Activated CD4-positive, alpha-beta memory T cell treated with anti-CD3 and anti-CD28 coated beads, Interleukin-2, amount 10 ng/mL, durations not matched to agents 7 days and 5 days (primary cell): Measurements from ENCODE around the gene AP5B1. TPM values are rescaled to one million over a fixed set of nuclear protein-coding genes. Genes with fewer than 3 reads are reported as not detected.
A peak's percentile ranks its signal among the peaks of the same experiment; 100 is the strongest.

Source experiments
- CTCF ChIA-PET: fragments of 350-600 bp; sonication (Branson Sonifier 250); formaldehyde crosslinking; loops from one replicate; lab custom pipeline; 2021; ENCODE audit warnings: antibody characterized with exemption, inconsistent platforms; lab: Charles Lee
- POLR2A ChIA-PET: fragments of 350-600 bp; sonication (Branson Sonifier 250); formaldehyde crosslinking; loops from one replicate; lab custom pipeline; 2021; ENCODE audit warnings: antibody characterized with exemption; lab: Charles Lee
- DNase-seq: peaks from one replicate; pipeline ENCODE4 v3.0.0-alpha.2; 2020
- H3K27ac Mint-ChIP-seq: one replicate; pipeline ENCODE4 v1.8.0; 2021; ENCODE audit warnings: mild to moderate bottlenecking, mixed read lengths
- H3K27me3 Mint-ChIP-seq: one replicate; pipeline ENCODE4 v1.8.0; 2021; ENCODE audit warnings: mixed read lengths
- H3K36me3 Mint-ChIP-seq: one replicate; pipeline ENCODE4 v1.8.0; 2021; ENCODE audit warnings: low read depth, mixed read lengths
- H3K4me1 Mint-ChIP-seq: one replicate; pipeline ENCODE4 v1.8.0; 2021; ENCODE audit warnings: mixed read lengths
- H3K4me3 Mint-ChIP-seq: one replicate; pipeline ENCODE4 v1.8.0; 2021; ENCODE audit warnings: mild to moderate bottlenecking, mixed read lengths
- H3K9me3 Mint-ChIP-seq: one replicate; pipeline ENCODE4 v1.8.0; 2021; ENCODE audit warnings: mixed read lengths
- total RNA-seq, 2 experiments: library from RNA; stranded (reverse); gene quantifications; one replicate each; pipeline ENCODE4 v1.2.3, GENCODE V29; 2021

Gene AP5B1
- total RNA-seq, 2 experiments from 2014 or later = 21.2 to 21.5 TPM

DNA sequence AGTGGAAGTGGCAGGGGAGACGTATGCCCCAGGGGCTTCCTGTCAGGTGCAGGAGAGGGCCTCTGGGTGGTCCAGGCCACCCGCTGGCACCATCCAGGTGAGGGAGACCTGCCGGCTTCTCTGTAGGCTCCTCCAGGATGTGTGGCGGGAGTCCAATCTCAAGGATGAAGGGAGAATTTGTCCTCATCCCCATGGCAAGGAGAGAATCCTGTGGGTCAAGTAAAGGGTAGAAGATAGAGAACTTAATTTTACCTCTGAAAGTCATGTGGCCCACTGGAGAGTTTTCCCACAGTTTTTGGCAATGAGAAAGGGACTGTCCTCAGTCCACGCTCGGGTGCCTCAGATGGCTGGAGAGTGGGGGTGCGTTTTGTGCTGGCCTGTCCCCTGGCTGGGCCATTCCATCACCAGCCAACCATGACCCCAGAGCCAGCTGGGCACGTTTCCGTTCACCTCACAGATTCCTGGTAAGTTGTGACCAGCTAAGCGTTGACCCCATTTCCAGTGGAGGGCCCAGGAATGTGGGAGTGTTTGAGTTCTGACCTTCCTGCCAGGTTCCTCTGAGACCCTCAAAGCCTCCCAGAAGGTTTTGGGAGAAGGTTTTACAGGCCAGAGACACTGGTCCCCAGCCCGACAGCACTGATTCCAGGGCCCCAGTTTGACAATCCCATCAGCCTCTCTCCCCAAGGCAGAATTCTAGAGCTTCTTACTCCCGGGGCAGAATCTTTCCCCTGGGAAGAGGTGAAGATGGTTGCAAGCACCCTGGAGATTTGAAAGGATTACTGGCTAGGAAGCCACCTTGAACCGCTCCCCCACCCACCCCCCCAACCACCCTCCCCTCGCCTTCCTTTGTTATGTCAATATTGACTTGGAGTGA lies 8.7 kb upstream of the AP5B1 start:
- Mint-ChIP-seq H3K27me3 (peaks cover 42% of the 10 kb centered on the region), H3K9me3 (no peaks in the 10 kb centered on the region), H3K36me3 (peaks cover 2% of the 10 kb centered on the region), H3K4me1 (peaks cover 47% of the 10 kb centered on the region), H3K4me3 (no peak overlapping the region), H3K27ac (no peak overlapping the region)
- POLR2A ChIA-PET = interaction anchor here (1.0 to 4.4 kb wide), 3 partner anchors 9 to 111 kb away, joined by 3 to 25 read pairs (median 3); partner anchors contain the start of genes AP5B1, FOSL1 and KAT5
- CTCF ChIA-PET = interaction anchor here (0.8 to 5.6 kb wide), 6 partner anchors 9 to 101 kb away, joined by 3 to 43 read pairs (median 4); partner anchors contain the start of genes AP5B1, CCDC85B and KAT5
- DNase-seq = no peak

DNA sequence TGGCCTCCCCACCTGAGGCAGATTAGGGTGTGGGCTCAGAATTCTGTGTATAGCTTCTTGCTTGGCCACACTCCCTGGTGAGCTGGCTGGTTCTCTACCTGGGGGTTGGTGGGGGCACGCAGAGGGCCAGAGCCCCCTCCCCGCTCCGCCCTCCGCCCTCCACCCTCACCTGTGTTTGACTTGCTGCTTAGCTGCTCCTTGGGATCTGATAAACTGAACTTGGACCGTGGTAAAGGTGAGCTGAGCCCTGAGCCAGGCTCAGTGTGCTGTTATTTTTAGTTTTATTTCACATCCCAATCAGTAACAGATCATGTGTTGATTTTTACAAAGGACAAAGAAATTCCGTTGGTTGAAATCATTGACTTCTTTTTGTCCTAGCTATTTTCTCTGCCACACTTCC lies 8.0 kb upstream of the AP5B1 start:
- Mint-ChIP-seq H3K27ac (no peak overlapping the region), H3K9me3 (no peaks in the 10 kb centered on the region), H3K36me3 (peaks cover 2% of the 10 kb centered on the region), H3K4me1 (peaks cover 52% of the 10 kb centered on the region), H3K27me3 (peaks cover 48% of the 10 kb centered on the region), H3K4me3 (no peak overlapping the region)
- POLR2A ChIA-PET = interaction anchor here (1.5 to 4.4 kb wide), 2 partner anchors 8 to 112 kb away, joined by 3 to 25 read pairs; partner anchors contain the start of genes AP5B1 and FOSL1
- DNase-seq = no peak
- CTCF ChIA-PET = interaction anchor here (1.2 to 5.6 kb wide), 4 partner anchors 9 to 101 kb away, joined by 3 to 43 read pairs (median 4); partner anchors contain the start of genes AP5B1 and CCDC85B

DNA sequence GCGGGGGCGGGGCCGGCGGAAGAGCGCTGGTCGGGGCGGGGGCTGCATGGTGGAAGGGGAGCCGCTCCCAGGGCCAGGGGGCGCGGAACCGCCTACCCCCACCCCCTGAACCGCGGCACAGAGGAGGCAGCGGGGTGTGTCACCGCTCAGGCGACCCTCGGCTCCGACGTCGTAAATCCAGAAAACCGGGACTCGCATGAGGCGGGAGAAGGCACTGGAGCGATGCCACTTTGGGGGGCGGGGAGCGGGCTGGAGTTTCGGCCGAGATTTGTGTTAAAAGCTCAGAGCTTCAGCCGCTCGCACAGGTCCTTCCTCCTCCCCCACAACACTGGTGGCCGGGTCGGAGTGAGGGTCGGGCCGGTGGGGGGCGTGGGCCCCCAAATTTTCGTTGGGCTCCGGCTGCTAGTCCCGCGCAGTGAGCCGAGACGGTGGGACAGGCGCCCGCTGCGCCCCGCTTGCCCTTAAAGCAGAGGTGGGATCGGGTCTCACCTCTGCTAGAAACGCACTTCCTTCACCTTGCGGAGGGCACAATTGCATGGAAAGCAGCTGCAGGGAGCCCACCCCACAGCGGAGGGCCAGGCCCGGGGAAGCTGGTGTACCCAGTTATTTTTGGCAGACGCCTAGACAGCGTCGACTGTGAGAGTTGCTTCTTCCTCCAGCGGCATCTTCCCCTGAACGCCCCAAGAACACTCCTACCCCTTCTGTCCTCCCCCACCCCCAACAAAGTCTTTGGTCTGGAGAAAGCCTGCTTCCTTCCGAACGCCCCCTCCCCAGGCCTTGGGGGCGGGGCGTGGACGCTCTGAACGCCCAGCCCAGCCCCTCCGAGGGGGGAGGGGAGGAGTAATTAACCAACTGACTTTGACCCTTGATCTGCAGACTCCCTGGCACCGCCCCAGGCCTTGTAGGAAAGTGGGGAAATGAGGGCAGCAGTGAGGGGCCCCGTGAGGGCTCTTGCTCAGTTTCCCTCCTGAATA lies 7.2 kb upstream of the AP5B1 start:
- no peak overlapping the region for H3K4me3 Mint-ChIP-seq
- no peak for DNase-seq
- ChIA-PET CTCF (interaction anchor here (1.2 to 5.6 kb wide), 4 partner anchors 8 to 102 kb away, joined by 3 to 43 read pairs (median 4); partner anchors contain the start of genes AP5B1 and CCDC85B), POLR2A (no interaction called here)
- no peak overlapping the region for H3K27ac Mint-ChIP-seq
- peaks cover 53% of the 10 kb centered on the region for H3K27me3 Mint-ChIP-seq
- peaks cover 54% of the 10 kb centered on the region for H3K4me1 Mint-ChIP-seq
- H3K36me3 Mint-ChIP-seq = peaks cover 2% of the 10 kb centered on the region
- H3K9me3 Mint-ChIP-seq = no peaks in the 10 kb centered on the region

DNA sequence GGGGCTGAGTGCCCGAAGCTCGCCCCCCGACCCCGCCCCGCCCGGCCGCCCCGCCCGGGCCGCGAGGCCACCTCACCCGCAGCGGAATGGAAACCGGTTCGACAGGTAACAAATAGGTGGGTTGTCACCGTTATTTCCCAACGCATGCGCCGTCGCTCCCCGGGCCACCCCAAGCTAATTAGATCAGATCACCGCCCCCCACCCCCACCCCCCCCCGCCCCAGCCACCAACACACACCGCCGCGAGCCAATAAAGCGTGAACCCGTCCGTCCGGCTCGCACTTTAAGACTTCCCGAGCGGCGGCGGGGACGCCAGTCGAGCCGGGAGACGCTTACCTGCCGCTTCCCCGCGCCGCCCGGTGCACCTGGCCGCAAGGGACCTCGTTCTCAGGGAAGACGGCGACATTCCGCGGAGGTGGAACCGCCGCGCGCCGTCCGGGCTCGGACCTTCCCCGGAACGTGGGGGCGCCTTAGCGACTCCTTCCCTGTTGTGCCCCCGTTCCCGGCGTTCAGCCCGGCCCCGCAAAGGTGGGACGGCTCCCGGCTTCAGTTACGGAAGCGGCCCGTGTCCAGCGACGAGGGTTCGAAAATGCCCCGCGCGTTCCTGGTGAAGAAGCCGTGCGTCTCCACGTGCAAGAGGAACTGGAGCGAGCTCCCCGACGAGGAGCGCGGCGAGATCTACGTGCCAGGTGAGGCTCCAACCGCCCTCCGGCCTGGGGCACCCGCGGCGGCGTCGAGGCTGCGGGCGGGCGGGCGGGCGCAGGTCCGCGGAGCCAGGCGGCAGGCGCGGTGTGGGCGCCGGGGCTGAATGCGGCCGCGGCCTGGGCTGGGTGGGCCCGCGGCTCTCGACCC lies 6.2 kb upstream of the AP5B1 start, which contains the start of gene OVOL1:
TSS of gene OVOL1 (plus strand) at position 278 of the 851 bp plus-strand sequence. CDS start at position 589, 311 bp downstream.
- Mint-ChIP-seq H3K4me1 (peaks cover 51% of the 10 kb centered on the region), H3K9me3 (no peaks in the 10 kb centered on the region), H3K4me3 (no peak within 1 kb of the TSS), H3K27ac (no peak within 1 kb of the TSS), H3K36me3 (peaks cover 2% of the 10 kb centered on the region), H3K27me3 (peaks cover 56% of the 10 kb centered on the region)
- POLR2A ChIA-PET = no interaction called here
- DNase-seq = no peak
- CTCF ChIA-PET = no interaction called here

DNA sequence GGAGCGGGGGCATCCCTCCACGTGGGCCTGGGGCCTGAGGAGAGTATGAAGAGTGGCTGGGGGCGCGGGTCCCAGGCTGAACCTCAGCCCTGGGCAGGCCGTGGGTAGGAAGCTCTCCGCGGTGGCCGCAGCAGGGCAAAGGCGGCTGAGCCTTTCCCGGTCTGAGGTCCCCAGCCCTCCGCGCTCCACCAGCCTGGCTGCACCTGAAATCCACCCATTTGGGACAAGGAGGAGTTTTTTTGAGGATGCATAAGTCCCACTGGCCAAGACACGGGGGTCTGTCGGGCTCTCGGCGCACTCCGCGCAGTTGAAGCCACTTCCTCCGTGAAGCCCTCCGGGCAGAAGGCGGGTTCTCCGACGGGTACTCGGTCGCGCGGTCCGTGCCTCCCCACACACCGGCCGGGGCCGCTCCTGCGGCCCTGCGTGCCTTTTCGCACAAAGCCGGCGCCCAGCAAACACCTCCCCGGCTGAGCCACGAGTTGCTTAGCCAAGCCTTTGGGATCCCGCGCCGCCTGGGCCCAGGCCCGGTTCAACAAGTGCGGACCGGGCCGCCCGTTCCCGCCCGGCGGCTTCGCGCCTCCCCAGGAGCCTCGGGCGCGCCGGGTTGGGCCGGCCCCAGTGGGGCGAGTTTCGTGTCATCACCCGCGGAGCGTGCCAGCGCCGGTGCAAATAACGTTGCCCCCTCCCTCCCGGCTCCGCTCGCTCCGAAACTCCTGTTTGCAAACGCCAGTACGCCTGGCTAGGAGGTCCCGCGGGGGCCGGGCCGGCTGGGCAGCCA lies 5.4 kb upstream of the AP5B1 start:
- H3K4me3 Mint-ChIP-seq = no peak overlapping the region
- peaks cover 43% of the 10 kb centered on the region for H3K4me1 Mint-ChIP-seq
- no peaks in the 10 kb centered on the region for H3K9me3 Mint-ChIP-seq
- no peak overlapping the region for H3K27ac Mint-ChIP-seq
- ChIA-PET POLR2A (no interaction called here), CTCF (no interaction called here)
- DNase-seq = no peak
- peaks cover 2% of the 10 kb centered on the region for H3K36me3 Mint-ChIP-seq
- peaks cover 56% of the 10 kb centered on the region for H3K27me3 Mint-ChIP-seq

DNA sequence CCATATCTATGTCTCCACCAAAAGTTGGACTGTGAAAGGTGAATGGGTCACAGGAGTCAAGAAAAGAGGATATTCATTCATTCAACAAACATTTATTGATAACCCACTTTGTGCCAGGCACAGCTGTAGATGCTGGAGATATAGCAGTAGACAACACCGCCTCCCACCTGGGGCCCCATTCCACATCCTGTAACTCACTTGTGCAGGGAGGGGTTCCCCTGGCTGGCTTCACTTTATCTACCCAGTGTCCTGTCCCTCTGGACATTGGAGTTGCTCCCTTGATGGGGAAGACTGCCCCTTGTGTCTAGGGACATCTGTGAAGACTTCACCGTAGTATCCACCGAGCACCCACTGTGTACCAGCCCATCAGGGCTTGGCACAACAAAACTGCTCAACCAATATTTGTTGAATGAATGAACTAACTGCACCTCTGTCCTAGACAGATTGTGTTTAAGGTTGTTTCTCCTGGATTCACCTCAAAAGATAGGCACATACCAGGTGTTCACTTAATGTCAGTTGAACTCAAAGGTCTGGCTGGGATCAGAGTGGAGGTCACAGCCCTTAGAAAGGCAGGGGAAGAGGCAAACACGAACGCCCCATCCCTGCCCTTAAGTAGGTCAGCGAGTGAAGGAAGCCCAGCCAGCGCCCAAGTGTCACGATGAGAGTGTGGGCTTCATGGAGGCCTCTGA lies 4.7 kb upstream of the AP5B1 start:
- Mint-ChIP-seq H3K27ac (no peak overlapping the region), H3K36me3 (peaks cover 2% of the 10 kb centered on the region), H3K4me3 (no peak overlapping the region), H3K4me1 (peaks cover 36% of the 10 kb centered on the region), H3K27me3 (peaks cover 54% of the 10 kb centered on the region), H3K9me3 (no peaks in the 10 kb centered on the region)
- CTCF ChIA-PET = interaction anchor here (0.6 kb wide), 1 partner anchor 354 kb away, joined by 3 read pairs; no protein-coding TSS in a partner anchor
- POLR2A ChIA-PET = interaction anchor here (0.9 kb wide), 1 partner anchor 32 kb away, joined by 5 read pairs; no protein-coding TSS in a partner anchor
- DNase-seq = no peak

DNA sequence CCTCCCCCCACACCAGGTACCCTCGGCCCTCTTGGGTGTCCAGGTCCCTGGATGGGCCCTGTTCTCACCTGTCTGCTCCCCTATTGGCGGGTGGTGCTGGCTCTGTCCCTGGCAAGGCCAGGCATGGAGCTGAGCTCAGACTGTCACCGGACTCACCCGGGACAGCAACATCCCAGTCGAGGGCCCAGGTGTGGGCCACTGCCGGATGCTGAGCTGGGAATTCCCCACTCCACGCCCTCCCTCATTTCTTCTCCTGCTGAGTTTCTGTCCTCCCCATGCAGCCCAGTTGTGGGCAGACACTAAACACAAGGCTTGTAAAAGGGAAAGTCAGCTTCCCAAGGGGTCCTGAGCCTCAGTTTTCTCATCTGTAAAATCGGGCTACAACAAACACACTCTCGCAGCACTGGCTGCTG lies 2.0 kb upstream of the AP5B1 start:
- Mint-ChIP-seq H3K4me3 (peak overlapping the region; percentile 0), H3K9me3 (no peaks in the 10 kb centered on the region), H3K27ac (no peak overlapping the region), H3K27me3 (peaks cover 34% of the 10 kb centered on the region), H3K36me3 (peaks cover 6% of the 10 kb centered on the region), H3K4me1 (peaks cover 36% of the 10 kb centered on the region)
- no peak for DNase-seq
- ChIA-PET CTCF (interaction anchor here (0.8 to 1.7 kb wide), 5 partner anchors 9 to 106 kb away, joined by 3 to 5 read pairs (median 5); partner anchors contain the start of gene FIBP), POLR2A (interaction anchor here (0.9 to 5.3 kb wide), 4 partner anchors 9 to 75 kb away, joined by 3 to 32 read pairs (median 5); partner anchors contain the start of genes CFL1 and MUS81)

DNA sequence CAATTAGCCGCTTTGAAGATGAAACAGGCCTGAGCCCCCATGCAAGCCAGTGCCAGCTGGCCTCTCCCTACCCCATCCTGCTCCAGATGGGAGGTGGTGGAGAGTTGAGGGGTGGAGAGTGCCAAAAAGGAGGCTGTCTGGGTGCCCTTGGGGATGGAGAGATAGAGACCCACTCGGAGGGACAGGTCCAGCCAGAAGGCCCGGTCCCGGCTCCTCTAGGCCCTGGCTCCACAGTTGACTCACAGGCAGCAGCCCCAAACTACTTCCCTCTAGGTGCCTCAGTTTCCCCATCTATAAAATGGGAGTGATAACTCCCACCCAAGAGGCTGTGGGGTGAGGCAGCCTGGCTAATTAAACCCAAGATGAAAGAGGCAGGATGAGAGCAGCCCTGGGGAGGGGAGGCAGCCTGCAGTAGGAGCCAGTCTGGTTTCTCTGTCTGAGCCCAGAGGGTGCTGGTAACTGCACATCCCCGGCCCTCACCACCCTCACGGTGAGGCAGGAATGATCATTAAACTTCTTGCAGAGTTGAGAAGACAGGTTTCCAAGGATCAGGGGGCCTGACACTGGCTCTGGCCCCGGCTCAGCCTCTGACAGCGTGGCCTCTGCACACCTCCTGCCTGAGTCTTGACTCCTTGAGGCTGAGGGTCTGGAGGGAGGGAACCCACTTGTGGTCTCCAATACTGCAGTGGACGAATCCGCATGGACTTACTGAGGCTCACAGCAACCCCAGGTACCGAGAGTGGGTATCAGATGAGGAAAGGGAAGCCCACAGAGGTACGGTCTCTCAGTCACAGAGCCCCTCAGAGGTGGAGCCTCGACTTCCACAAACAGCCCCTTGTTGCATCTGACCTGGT lies 1.4 kb upstream of the AP5B1 start:
- peaks cover 32% of the 10 kb centered on the region for H3K27me3 Mint-ChIP-seq
- ChIA-PET POLR2A (interaction anchor here (1.3 to 5.3 kb wide), 4 partner anchors 9 to 76 kb away, joined by 4 to 32 read pairs (median 16); partner anchors contain the start of genes CFL1 and MUS81), CTCF (interaction anchor here (0.8 to 3.4 kb wide), 3 partner anchors 36 to 107 kb away, joined by 5 to 37 read pairs (median 5); partner anchors contain the start of genes FIBP and KAT5)
- peaks cover 35% of the 10 kb centered on the region for H3K4me1 Mint-ChIP-seq
- H3K36me3 Mint-ChIP-seq = peaks cover 10% of the 10 kb centered on the region
- no peak overlapping the region for H3K4me3 Mint-ChIP-seq
- no peak for DNase-seq
- no peak overlapping the region for H3K27ac Mint-ChIP-seq
- H3K9me3 Mint-ChIP-seq = no peaks in the 10 kb centered on the region

DNA sequence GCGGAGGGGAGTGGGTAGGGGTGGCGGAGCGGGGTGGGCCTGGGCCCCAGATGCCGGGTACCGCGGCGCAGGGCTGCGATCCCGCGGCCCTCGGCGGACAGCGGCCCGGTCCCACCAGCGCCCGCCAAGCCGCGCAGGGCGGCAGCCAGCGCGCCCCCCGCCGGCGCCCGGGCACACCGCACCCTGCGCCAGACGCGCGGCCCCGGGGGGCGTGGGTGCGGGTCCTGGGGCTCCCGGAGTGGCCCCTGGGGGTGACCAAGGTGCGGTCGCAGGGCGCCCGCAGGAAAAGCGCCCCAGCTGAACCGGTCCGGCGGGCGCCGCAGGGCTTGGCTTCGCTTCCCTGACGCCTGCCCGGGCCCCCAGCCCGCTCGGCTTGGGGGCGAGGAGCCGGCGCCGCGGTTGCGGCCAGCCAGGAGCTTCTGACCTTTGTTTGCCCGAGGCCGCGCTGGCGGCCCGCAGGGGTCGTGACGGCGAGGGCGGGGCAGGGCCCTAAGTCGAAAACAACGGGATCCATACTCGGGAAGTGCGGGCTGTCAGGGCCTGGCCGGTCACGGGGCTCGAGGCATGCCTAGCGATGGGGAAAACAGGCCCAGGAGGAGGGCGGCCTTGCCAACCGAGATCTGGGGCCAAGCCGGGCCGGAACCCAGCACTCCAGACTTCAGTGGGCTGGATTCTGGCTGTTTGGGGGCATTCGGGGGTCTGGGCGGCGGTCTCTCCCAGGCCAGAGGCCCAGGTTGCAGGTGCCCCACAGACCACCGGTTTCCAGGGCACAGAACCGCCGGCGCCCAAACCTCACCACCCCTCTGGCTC lies 581 bp upstream of the AP5B1 start:
- H3K27ac Mint-ChIP-seq = no peak overlapping the region
- H3K4me1 Mint-ChIP-seq = peaks cover 33% of the 10 kb centered on the region
- no peaks in the 10 kb centered on the region for H3K9me3 Mint-ChIP-seq
- H3K4me3 Mint-ChIP-seq = peak overlapping the region; percentile 39
- H3K27me3 Mint-ChIP-seq = peaks cover 28% of the 10 kb centered on the region
- peaks cover 16% of the 10 kb centered on the region for H3K36me3 Mint-ChIP-seq
- CTCF ChIA-PET = interaction anchor here (1.1 to 5.3 kb wide), 18 partner anchors 9 to 129 kb away, joined by 3 to 126 read pairs (median 18); partner anchors contain the start of genes CCDC85B, CFL1, FIBP and KAT5
- POLR2A ChIA-PET = interaction anchor here (1.1 to 5.3 kb wide), 13 partner anchors 10 to 284 kb away, joined by 3 to 32 read pairs (median 7); partner anchors contain the start of genes CCDC85B, CFL1, KAT5 and MUS81
- DNase-seq = no peak
